Endothelial cell of umbilical vein (primary cell): ENCODE measurements around the gene DUSP16.

ENCODE experiments used
- CTCF ChIP-seq, 2 donors: IDR thresholded peaks; 1 replicate in 1 of 2; 2 replicates in 1 of 2; pipeline ENCODE4 v1.5.1; 2011; ENCODE audit warnings: low read length in 2 of 2, mild to moderate bottlenecking in 2 of 2, moderate library complexity in 2 of 2, control low read depth in 1 of 2, inconsistent platforms in 1 of 2, low read depth in 1 of 2; ENCODE audit not compliant: insufficient read depth in 1 of 2; ENCODE audit errors: extremely low read depth in 1 of 2
- EZH2 ChIP-seq: IDR thresholded peaks from 2 replicates; pipeline ENCODE4 v1.6.1; 2012; ENCODE audit warnings: borderline replicate concordance, low read depth, mild to moderate bottlenecking, moderate library complexity, low read length, inconsistent platforms; ENCODE audit not compliant: severe bottlenecking
- FOS ChIP-seq: IDR thresholded peaks from 2 replicates; pipeline ENCODE4 v1.6.1; 2011; ENCODE audit warnings: mild to moderate bottlenecking, low read length, moderate library complexity, borderline replicate concordance; ENCODE audit not compliant: insufficient read depth
- JUN ChIP-seq: IDR thresholded peaks from 2 replicates; pipeline ENCODE4 v1.6.1; 2011; ENCODE audit warnings: borderline replicate concordance, low read depth; ENCODE audit not compliant: insufficient read length, insufficient read depth
- MAX ChIP-seq: IDR thresholded peaks from 2 replicates; pipeline ENCODE4 v1.6.1; 2011; ENCODE audit not compliant: insufficient read depth, insufficient read length
- MYC ChIP-seq: IDR thresholded peaks from one replicate; pipeline ENCODE4 v1.6.1; 2011; ENCODE audit warnings: mild to moderate bottlenecking, low read depth, low read length
- POLR2A ChIP-seq: IDR thresholded peaks from 2 replicates; pipeline ENCODE4 v1.6.1; 2012; ENCODE audit warnings: low read depth, mild to moderate bottlenecking, control low read depth, low read length
- POLR2AphosphoS5 ChIP-seq: IDR thresholded peaks from 2 replicates; pipeline ENCODE4 v1.6.1; 2012; ENCODE audit warnings: low read depth, mild to moderate bottlenecking, control low read depth, low read length, moderate library complexity; ENCODE audit not compliant: insufficient read depth

GRCh38 chr12:12501121-12501520 lies 61.5 kb downstream of the DUSP16 start:
- TF ChIP-seq CTCF (IDR thresholded peaks at IDR 0.05; ENCODE audit: extremely low read depth in 1 of 2, insufficient read depth in 1 of 2, low read depth in 1 of 2, low read length in 2 of 2) (no peak), POLR2A (no peak), POLR2AphosphoS5 (no peak), EZH2 (no peak), FOS (no peak), JUN (no peak), MYC (no peak), MAX (no peak)
